Activated CD4-positive, alpha-beta memory T cell treated with anti-CD3 and anti-CD28 coated beads for 36 hours (primary cell): ENCODE measurements around the gene SLC16A9. TPM values are rescaled to one million over a fixed set of nuclear protein-coding genes. Genes with fewer than 3 reads are reported as not detected.
A peak's percentile ranks its signal among the peaks of the same experiment; 100 is the strongest.
"Not testable (repeated sequence)": the region's sequence is repeated elsewhere in the genome, so short reads cannot be mapped to it uniquely, and the experiment has no call there.

ENCODE experiments used
- CTCF ChIA-PET: fragments of 350-600 bp; sonication (Branson Sonifier 250); formaldehyde crosslinking; loops from one replicate; lab custom pipeline; 2021; ENCODE audit warnings: antibody characterized with exemption, inconsistent platforms; lab: Charles Lee
- POLR2A ChIA-PET: fragments of 350-600 bp; sonication (Branson Sonifier 250); formaldehyde crosslinking; loops from one replicate; lab custom pipeline; 2021; ENCODE audit warnings: antibody characterized with exemption; lab: Charles Lee
- DNase-seq: peaks from one replicate; pipeline ENCODE4 v3.0.0-alpha.2; 2020
- H3K27ac Mint-ChIP-seq: one replicate; pipeline ENCODE4 v1.8.0; 2021; ENCODE audit warnings: mixed read lengths
- H3K27me3 Mint-ChIP-seq: one replicate; pipeline ENCODE4 v1.8.0; 2021; ENCODE audit warnings: mixed read lengths
- H3K36me3 Mint-ChIP-seq: one replicate; pipeline ENCODE4 v1.8.0; 2021; ENCODE audit warnings: mixed read lengths
- H3K4me1 Mint-ChIP-seq: one replicate; pipeline ENCODE4 v1.8.0; 2021; ENCODE audit warnings: low read depth, mixed read lengths
- H3K4me3 Mint-ChIP-seq: one replicate; pipeline ENCODE4 v1.8.0; 2021; ENCODE audit warnings: mild to moderate bottlenecking, mixed read lengths
- H3K9me3 Mint-ChIP-seq: one replicate; pipeline ENCODE4 v1.8.0; 2021; ENCODE audit warnings: mixed read lengths
- intact Hi-C: fragments of 100-400 bp; cut with micrococcal nuclease; formaldehyde crosslinking; loops from one replicate; pipeline ENCODE4 v1.15.1; 2023
- total RNA-seq, 2 experiments: library from RNA; stranded (reverse); gene quantifications; one replicate each; pipeline ENCODE4 v1.2.3, GENCODE V29; 2021

The SLC16A9 gene
- total RNA-seq, 2 experiments from 2014 or later: 0.40 to 0.44 TPM

GRCh38 chr10:59684006-59684405, 25.6 kb downstream of the SLC16A9 start:
- Mint-ChIP-seq H3K27ac (no peak overlapping the region), H3K4me1 (no peaks in the 10 kb centered on the region), H3K27me3 (no peaks in the 10 kb centered on the region), H3K36me3 (no peaks in the 10 kb centered on the region), H3K4me3 (no peak overlapping the region), H3K9me3 (no peaks in the 10 kb centered on the region)
- ChIA-PET POLR2A (no interaction called here), CTCF (no interaction called here)
- intact Hi-C loops: no loop called here
- DNase-seq: no peak

- Mint-ChIP-seq H3K36me3 (no peaks in the 10 kb centered on the region), H3K27ac (no peak overlapping the region), H3K27me3 (no peaks in the 10 kb centered on the region), H3K4me3 (no peak overlapping the region), H3K9me3 (no peaks in the 10 kb centered on the region), H3K4me1 (no peaks in the 10 kb centered on the region)
- CTCF ChIA-PET: no interaction called here
- no peak for DNase-seq
- POLR2A ChIA-PET: no interaction called here
- intact Hi-C loops: no loop called here
Measured at GRCh38 chr10:59682986-59683937, 26.4 kb downstream of the SLC16A9 start.

- H3K9me3 Mint-ChIP-seq: no peaks in the 10 kb centered on the region
- no peak for DNase-seq
- intact Hi-C loops: no loop called here
- no peaks in the 10 kb centered on the region for H3K4me1 Mint-ChIP-seq
- ChIA-PET CTCF (interaction anchor here (0.6 kb wide), 1 partner anchor 384 kb away, joined by 3 read pairs; no protein-coding TSS in a partner anchor), POLR2A (no interaction called here)
- no peaks in the 10 kb centered on the region for H3K36me3 Mint-ChIP-seq
- no peak overlapping the region for H3K27ac Mint-ChIP-seq
- H3K4me3 Mint-ChIP-seq: no peak overlapping the region
- no peaks in the 10 kb centered on the region for H3K27me3 Mint-ChIP-seq
Measured at GRCh38 chr10:59680199-59680598, 29.5 kb downstream of the SLC16A9 start.

- peak; percentile 12 for DNase-seq
- POLR2A ChIA-PET: no interaction called here
- H3K4me1 Mint-ChIP-seq: no peaks in the 10 kb centered on the region
- H3K27me3 Mint-ChIP-seq: no peaks in the 10 kb centered on the region
- CTCF ChIA-PET: no interaction called here
- H3K36me3 Mint-ChIP-seq: no peaks in the 10 kb centered on the region
- H3K9me3 Mint-ChIP-seq: no peaks in the 10 kb centered on the region
- no peak overlapping the region for H3K27ac Mint-ChIP-seq
- intact Hi-C loops: no loop called here
- H3K4me3 Mint-ChIP-seq: no peak overlapping the region
Measured at GRCh38 chr10:59678884-59679301, 30.8 kb downstream of the SLC16A9 start.

- H3K4me3 Mint-ChIP-seq: no peak overlapping the region
- no peaks in the 10 kb centered on the region for H3K27me3 Mint-ChIP-seq
- POLR2A ChIA-PET: no interaction called here
- no peak overlapping the region for H3K27ac Mint-ChIP-seq
- CTCF ChIA-PET: interaction anchor here (0.6 kb wide), 1 partner anchor 153 kb away, joined by 3 read pairs; no protein-coding TSS in a partner anchor
- DNase-seq: no peak
- no peaks in the 10 kb centered on the region for H3K36me3 Mint-ChIP-seq
- no peaks in the 10 kb centered on the region for H3K4me1 Mint-ChIP-seq
- H3K9me3 Mint-ChIP-seq: no peaks in the 10 kb centered on the region
- intact Hi-C loops: no loop called here
Measured at GRCh38 chr10:59677253-59677831, 32.3 kb downstream of the SLC16A9 start.

GRCh38 chr10:59675812-59676211, 33.8 kb downstream of the SLC16A9 start:
- H3K4me3 Mint-ChIP-seq: no peak overlapping the region
- H3K9me3 Mint-ChIP-seq: no peaks in the 10 kb centered on the region
- H3K27me3 Mint-ChIP-seq: no peaks in the 10 kb centered on the region
- intact Hi-C loops: no loop called here
- no peak overlapping the region for H3K27ac Mint-ChIP-seq
- H3K4me1 Mint-ChIP-seq: no peaks in the 10 kb centered on the region
- POLR2A ChIA-PET: no interaction called here
- CTCF ChIA-PET: no interaction called here
- DNase-seq: no peak
- no peaks in the 10 kb centered on the region for H3K36me3 Mint-ChIP-seq

GRCh38 chr10:59674215-59674836, 35.3 kb downstream of the SLC16A9 start:
- DNase-seq: no peak
- intact Hi-C loops: no loop called here
- Mint-ChIP-seq H3K36me3 (no peaks in the 10 kb centered on the region), H3K27me3 (no peaks in the 10 kb centered on the region), H3K4me3 (no peak overlapping the region), H3K9me3 (no peaks in the 10 kb centered on the region), H3K27ac (no peak overlapping the region), H3K4me1 (no peaks in the 10 kb centered on the region)
- CTCF ChIA-PET: no interaction called here
- POLR2A ChIA-PET: no interaction called here

GRCh38 chr10:59672150-59672875, 37.3 kb downstream of the SLC16A9 start:
- H3K27me3 Mint-ChIP-seq: no peaks in the 10 kb centered on the region
- no peaks in the 10 kb centered on the region for H3K9me3 Mint-ChIP-seq
- ChIA-PET POLR2A (interaction anchor here (0.6 kb wide), 1 partner anchor 975 kb away, joined by 3 read pairs; no protein-coding TSS in a partner anchor), CTCF (no interaction called here)
- intact Hi-C loops: no loop called here
- no peak overlapping the region for H3K4me3 Mint-ChIP-seq
- H3K36me3 Mint-ChIP-seq: no peaks in the 10 kb centered on the region
- H3K4me1 Mint-ChIP-seq: no peaks in the 10 kb centered on the region
- H3K27ac Mint-ChIP-seq: no peak overlapping the region
- DNase-seq: no peak

- Mint-ChIP-seq H3K4me1 (no peaks in the 10 kb centered on the region), H3K9me3 (peaks cover 8% of the 10 kb centered on the region), H3K27ac (no peak overlapping the region), H3K4me3 (no peak overlapping the region), H3K36me3 (no peaks in the 10 kb centered on the region), H3K27me3 (no peaks in the 10 kb centered on the region)
- POLR2A ChIA-PET: interaction anchor here (0.6 kb wide), 1 partner anchor 107 kb away, joined by 3 read pairs; no protein-coding TSS in a partner anchor
- DNase-seq: no peak
- CTCF ChIA-PET: no interaction called here
- intact Hi-C loops: no loop called here
Measured at GRCh38 chr10:59670269-59670668, 39.4 kb downstream of the SLC16A9 start.

- DNase-seq: no peak
- CTCF ChIA-PET: no interaction called here
- POLR2A ChIA-PET: no interaction called here
- intact Hi-C loops: no loop called here
- Mint-ChIP-seq H3K4me1 (no peaks in the 10 kb centered on the region), H3K4me3 (no peak overlapping the region), H3K27ac (no peak overlapping the region), H3K9me3 (peaks cover 8% of the 10 kb centered on the region), H3K36me3 (no peaks in the 10 kb centered on the region), H3K27me3 (no peaks in the 10 kb centered on the region)
Measured at GRCh38 chr10:59668096-59668495, 41.6 kb downstream of the SLC16A9 start.

GRCh38 chr10:59666310-59666709, 43.3 kb downstream of the SLC16A9 start:
- intact Hi-C loops: no loop called here

GRCh38 chr10:59663213-59663612, 46.4 kb downstream of the SLC16A9 start:
- H3K27ac Mint-ChIP-seq, H3K9me3 Mint-ChIP-seq, H3K4me1 Mint-ChIP-seq, CTCF ChIA-PET, DNase-seq, H3K4me3 Mint-ChIP-seq, intact Hi-C loops, H3K27me3 Mint-ChIP-seq, H3K36me3 Mint-ChIP-seq, POLR2A ChIA-PET: not testable (repeated sequence)

More at GRCh38 chr10:59666310-59666709, 43.3 kb downstream of the SLC16A9 start:
- Mint-ChIP-seq H3K4me3 (no peak overlapping the region), H3K9me3 (peaks cover 8% of the 10 kb centered on the region), H3K36me3 (no peaks in the 10 kb centered on the region), H3K4me1 (no peaks in the 10 kb centered on the region), H3K27ac (no peak overlapping the region), H3K27me3 (no peaks in the 10 kb centered on the region)
- ChIA-PET POLR2A (no interaction called here), CTCF (no interaction called here)
- no peak for DNase-seq
